Liver (tissue), 9 donors: ENCODE measurements around the gene HYKK. TPM values are rescaled to one million over a fixed set of nuclear protein-coding genes. Genes with fewer than 3 reads are reported as not detected.

Experiments used
- DNase-seq: peaks from one replicate; pipeline ENCODE4 v3.0.0-alpha.2; 2017; ENCODE audit warnings: low spot score
- H3K27ac ChIP-seq, 2 donors: one replicate each; pipeline ENCODE4 v1.7.0; 2013; ENCODE audit warnings: inconsistent platforms in 2 of 2, low read length in 2 of 2, control low read depth in 1 of 2, low read depth in 1 of 2, mild to moderate bottlenecking in 1 of 2
- H3K27me3 ChIP-seq, 4 donors: one replicate each; pipeline versions ENCODE4 v1.6.1 to v1.7.0; 2013; ENCODE audit warnings: low read length in 3 of 4, inconsistent platforms in 1 of 4, mild to moderate bottlenecking in 1 of 4, moderate library complexity in 1 of 4; ENCODE audit not compliant: control insufficient read depth in 4 of 4, insufficient read depth in 4 of 4
- H3K36me3 ChIP-seq, 4 donors: one replicate each; pipeline versions ENCODE4 v1.6.1 to v1.7.0; 2013; ENCODE audit warnings: low read length in 3 of 4, mild to moderate bottlenecking in 3 of 4, low read depth in 1 of 4, moderate library complexity in 1 of 4; ENCODE audit not compliant: control insufficient read depth in 4 of 4, insufficient read depth in 3 of 4
- H3K4me1 ChIP-seq, 4 donors: one replicate each; pipeline versions ENCODE4 v1.6.1 to v1.7.0; 2013; ENCODE audit warnings: low read length in 3 of 4, mild to moderate bottlenecking in 3 of 4, moderate library complexity in 1 of 4; ENCODE audit not compliant: control insufficient read depth in 4 of 4, insufficient read depth in 4 of 4
- H3K4me3 ChIP-seq, 3 donors: one replicate each; pipeline versions ENCODE4 v1.6.1 to v1.7.0; 2013; ENCODE audit warnings: low read length in 3 of 3, control low read depth in 1 of 3, low read depth in 1 of 3, mild to moderate bottlenecking in 1 of 3
- H3K9ac ChIP-seq, 2 donors: one replicate each; pipeline ENCODE4 v1.7.0; 2013; ENCODE audit warnings: low read length in 2 of 2, mild to moderate bottlenecking in 2 of 2, moderate library complexity in 2 of 2, control low read depth in 1 of 2, low read depth in 1 of 2
- H3K9me3 ChIP-seq, 4 donors: one replicate each; pipeline versions ENCODE4 v1.6.1 to v1.7.0; 2013; ENCODE audit warnings: low read length in 3 of 4; ENCODE audit not compliant: control insufficient read depth in 4 of 4
- EGR1 ChIP-seq, 2 donors: IDR thresholded peaks; 2 replicates each; pipeline ENCODE4 v1.6.1; 2016 to 2018; ENCODE audit warnings: antibody characterized with exemption in 2 of 2, low read depth in 2 of 2
- FOXA1 ChIP-seq: IDR thresholded peaks from 2 replicates; pipeline ENCODE4 v1.6.1; 2016; ENCODE audit warnings: antibody characterized with exemption
- FOXA2 ChIP-seq: IDR thresholded peaks from 2 replicates; pipeline ENCODE4 v1.6.1; 2016; ENCODE audit warnings: antibody characterized with exemption
- GABPA ChIP-seq, 2 donors: IDR thresholded peaks in 1 of 2; conservative IDR thresholded peaks in 1 of 2; 2 replicates each; pipeline ENCODE4 v1.6.1; 2016; ENCODE audit warnings: antibody characterized with exemption in 2 of 2, mild to moderate bottlenecking in 1 of 2, moderate library complexity in 1 of 2
- HNF4A ChIP-seq, 2 donors: conservative IDR thresholded peaks; 2 replicates each; pipeline ENCODE4 v1.6.1; 2016; ENCODE audit warnings: antibody characterized with exemption in 2 of 2, mild to moderate bottlenecking in 2 of 2
- HNF4G ChIP-seq: IDR thresholded peaks from 2 replicates; pipeline ENCODE4 v1.6.1; 2016; ENCODE audit warnings: antibody characterized with exemption
- JUND ChIP-seq, 2 donors: IDR thresholded peaks; 2 replicates each; pipeline ENCODE4 v1.6.1; 2016; ENCODE audit warnings: antibody characterized with exemption in 2 of 2
- NR2F2 ChIP-seq: IDR thresholded peaks from 2 replicates; pipeline ENCODE4 v1.6.1; 2016; ENCODE audit warnings: antibody characterized with exemption
- RAD21 ChIP-seq, 2 donors: IDR thresholded peaks; 2 replicates each; pipeline ENCODE4 v1.6.1; 2016; ENCODE audit warnings: antibody characterized with exemption in 2 of 2, mild to moderate bottlenecking in 2 of 2
- RXRA ChIP-seq, 2 donors: IDR thresholded peaks; 2 replicates each; pipeline ENCODE4 v1.6.1; 2017 to 2018; ENCODE audit warnings: antibody characterized with exemption in 2 of 2, mild to moderate bottlenecking in 1 of 2
- SP1 ChIP-seq: IDR thresholded peaks from 2 replicates; pipeline ENCODE4 v1.6.1; 2018; ENCODE audit warnings: antibody characterized with exemption, mild to moderate bottlenecking
- TAF1 ChIP-seq: conservative IDR thresholded peaks from 2 replicates; pipeline ENCODE4 v1.6.1; 2016; ENCODE audit warnings: antibody characterized with exemption, mild to moderate bottlenecking
- YY1 ChIP-seq: IDR thresholded peaks from 2 replicates; pipeline ENCODE4 v1.6.1; 2016; ENCODE audit warnings: antibody characterized with exemption, mild to moderate bottlenecking
- WGBS: extraction: QIAGEN DNeasy Blood & Tissue Kit; methylation state at CpG from one replicate; pipeline ENCODE4 v1.1.7; 2013; 5-methylcytosine and 5-hydroxymethylcytosine counted together
- polyA plus RNA-seq, 2 donors: library from polyadenylated mRNA; stranded (reverse) in 1 of 2; unstranded in 1 of 2; fragments of 200-250 nt in 1 of 2; fragments of >200 nt in 1 of 2; fragmentation: Nextera tagmentation in 1 of 2; extraction: Ambion mirVana in 1 of 2; gene quantifications; one replicate each; pipeline versions ENCODE4 v1.2.1 to v1.2.3, GENCODE V29; 2013 to 2015
- total RNA-seq, 2 donors: library from RNA; depleted of rRNA; stranded (reverse); fragments of >200 nt; gene quantifications; one replicate each; pipeline ENCODE4 v1.2.3, GENCODE V29; 2014
- TF ChIP-seq, protein P1 (sequence below): IDR thresholded peaks from 2 replicates; pipeline ENCODE4 v1.6.1; 2016; ENCODE audit warnings: antibody characterized with exemption
- TF ChIP-seq, protein P2 (sequence below): fragments of 150-350 bp; IDR thresholded peaks from 2 replicates; pipeline ENCODE4 v1.5.1; 2017; ENCODE audit warnings: improper control_type of control experiment, low read depth, low read length; ENCODE audit not compliant: missing input control
- TF ChIP-seq, protein P3 (sequence below): IDR thresholded peaks from 2 replicates; pipeline ENCODE4 v1.6.1; 2016; ENCODE audit warnings: antibody characterized with exemption, mild to moderate bottlenecking
- TF ChIP-seq, protein P4 (sequence below): IDR thresholded peaks from 2 replicates; pipeline ENCODE4 v1.6.1; 2016; ENCODE audit warnings: antibody characterized with exemption
- TF ChIP-seq, protein P5 (sequence below): IDR thresholded peaks from 2 replicates; pipeline ENCODE4 v1.6.1; 2016; ENCODE audit warnings: antibody characterized with exemption
- donor health status: healthy.
- donor health status: healthy.
- donor health status: healthy.
- donor health status: healthy.
- donor health status: healthy.

Gene HYKK
- total and polyA plus RNA-seq, 4 donors = 1.7 to 7.7 (median 2.2) TPM

DNA sequence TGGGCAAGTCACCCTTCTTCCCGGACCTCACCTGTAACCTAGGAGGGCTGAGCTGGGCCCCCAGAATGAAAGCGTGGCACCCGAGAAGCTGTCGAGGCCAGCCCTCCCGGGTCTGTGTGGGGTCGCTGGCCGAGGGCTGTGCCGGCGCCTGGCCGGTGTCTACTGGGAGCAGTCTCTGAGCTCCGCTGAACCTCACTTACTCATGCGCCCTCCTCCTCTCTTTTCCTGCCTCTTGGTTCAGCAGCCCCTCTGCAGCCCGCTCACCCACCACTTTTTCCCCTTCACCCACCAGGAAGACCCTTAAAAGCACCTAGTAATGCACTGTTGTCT, 419 bp downstream of the HYKK start:
- Histone ChIP-seq H3K4me1 (peaks cover 2 to 14% (median 6%) of the 10 kb centered on the region in 4 donors), H3K27me3 (no peaks in the 10 kb centered on the region), H3K27ac (peak overlapping the region in 1 of 2 donors; percentile 43), H3K36me3 (no peaks in the 10 kb centered on the region), H3K9ac (peak overlapping the region; percentile 48 to 53), H3K9me3 (no peaks in the 10 kb centered on the region), H3K4me3 (peak overlapping the region; percentile 67 to 90 (median 87))
- under 1% methylated on average over 13 of the region's 13 CpGs for WGBS
- no peak for TF ChIP-seq HNF4A (conservative IDR thresholded peaks at IDR 0.05)
- no peak for TF ChIP-seq NR2F2
- TF ChIP-seq GABPA (IDR thresholded peaks at IDR 0.05 in 1 of 2, conservative IDR thresholded peaks at IDR 0.05 in 1 of 2) = no peak
- TF ChIP-seq SP1 = no peak
- TF ChIP-seq TAF1 = no peak
- TF ChIP-seq, protein P1, sequence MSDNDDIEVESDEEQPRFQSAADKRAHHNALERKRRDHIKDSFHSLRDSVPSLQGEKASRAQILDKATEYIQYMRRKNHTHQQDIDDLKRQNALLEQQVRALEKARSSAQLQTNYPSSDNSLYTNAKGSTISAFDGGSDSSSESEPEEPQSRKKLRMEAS = no peak
- TF ChIP-seq HNF4G = no peak
- TF ChIP-seq, protein P2, sequence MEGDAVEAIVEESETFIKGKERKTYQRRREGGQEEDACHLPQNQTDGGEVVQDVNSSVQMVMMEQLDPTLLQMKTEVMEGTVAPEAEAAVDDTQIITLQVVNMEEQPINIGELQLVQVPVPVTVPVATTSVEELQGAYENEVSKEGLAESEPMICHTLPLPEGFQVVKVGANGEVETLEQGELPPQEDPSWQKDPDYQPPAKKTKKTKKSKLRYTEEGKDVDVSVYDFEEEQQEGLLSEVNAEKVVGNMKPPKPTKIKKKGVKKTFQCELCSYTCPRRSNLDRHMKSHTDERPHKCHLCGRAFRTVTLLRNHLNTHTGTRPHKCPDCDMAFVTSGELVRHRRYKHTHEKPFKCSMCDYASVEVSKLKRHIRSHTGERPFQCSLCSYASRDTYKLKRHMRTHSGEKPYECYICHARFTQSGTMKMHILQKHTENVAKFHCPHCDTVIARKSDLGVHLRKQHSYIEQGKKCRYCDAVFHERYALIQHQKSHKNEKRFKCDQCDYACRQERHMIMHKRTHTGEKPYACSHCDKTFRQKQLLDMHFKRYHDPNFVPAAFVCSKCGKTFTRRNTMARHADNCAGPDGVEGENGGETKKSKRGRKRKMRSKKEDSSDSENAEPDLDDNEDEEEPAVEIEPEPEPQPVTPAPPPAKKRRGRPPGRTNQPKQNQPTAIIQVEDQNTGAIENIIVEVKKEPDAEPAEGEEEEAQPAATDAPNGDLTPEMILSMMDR = no peak
- no peak for TF ChIP-seq RAD21 (IDR thresholded peaks at IDR 0.05)
- no peak for TF ChIP-seq JUND (IDR thresholded peaks at IDR 0.05)
- TF ChIP-seq, protein P3, sequence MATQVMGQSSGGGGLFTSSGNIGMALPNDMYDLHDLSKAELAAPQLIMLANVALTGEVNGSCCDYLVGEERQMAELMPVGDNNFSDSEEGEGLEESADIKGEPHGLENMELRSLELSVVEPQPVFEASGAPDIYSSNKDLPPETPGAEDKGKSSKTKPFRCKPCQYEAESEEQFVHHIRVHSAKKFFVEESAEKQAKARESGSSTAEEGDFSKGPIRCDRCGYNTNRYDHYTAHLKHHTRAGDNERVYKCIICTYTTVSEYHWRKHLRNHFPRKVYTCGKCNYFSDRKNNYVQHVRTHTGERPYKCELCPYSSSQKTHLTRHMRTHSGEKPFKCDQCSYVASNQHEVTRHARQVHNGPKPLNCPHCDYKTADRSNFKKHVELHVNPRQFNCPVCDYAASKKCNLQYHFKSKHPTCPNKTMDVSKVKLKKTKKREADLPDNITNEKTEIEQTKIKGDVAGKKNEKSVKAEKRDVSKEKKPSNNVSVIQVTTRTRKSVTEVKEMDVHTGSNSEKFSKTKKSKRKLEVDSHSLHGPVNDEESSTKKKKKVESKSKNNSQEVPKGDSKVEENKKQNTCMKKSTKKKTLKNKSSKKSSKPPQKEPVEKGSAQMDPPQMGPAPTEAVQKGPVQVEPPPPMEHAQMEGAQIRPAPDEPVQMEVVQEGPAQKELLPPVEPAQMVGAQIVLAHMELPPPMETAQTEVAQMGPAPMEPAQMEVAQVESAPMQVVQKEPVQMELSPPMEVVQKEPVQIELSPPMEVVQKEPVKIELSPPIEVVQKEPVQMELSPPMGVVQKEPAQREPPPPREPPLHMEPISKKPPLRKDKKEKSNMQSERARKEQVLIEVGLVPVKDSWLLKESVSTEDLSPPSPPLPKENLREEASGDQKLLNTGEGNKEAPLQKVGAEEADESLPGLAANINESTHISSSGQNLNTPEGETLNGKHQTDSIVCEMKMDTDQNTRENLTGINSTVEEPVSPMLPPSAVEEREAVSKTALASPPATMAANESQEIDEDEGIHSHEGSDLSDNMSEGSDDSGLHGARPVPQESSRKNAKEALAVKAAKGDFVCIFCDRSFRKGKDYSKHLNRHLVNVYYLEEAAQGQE = no peak
- no peak for TF ChIP-seq FOXA2
- no peak for TF ChIP-seq FOXA1
- no peak for TF ChIP-seq YY1
- TF ChIP-seq, protein P4, sequence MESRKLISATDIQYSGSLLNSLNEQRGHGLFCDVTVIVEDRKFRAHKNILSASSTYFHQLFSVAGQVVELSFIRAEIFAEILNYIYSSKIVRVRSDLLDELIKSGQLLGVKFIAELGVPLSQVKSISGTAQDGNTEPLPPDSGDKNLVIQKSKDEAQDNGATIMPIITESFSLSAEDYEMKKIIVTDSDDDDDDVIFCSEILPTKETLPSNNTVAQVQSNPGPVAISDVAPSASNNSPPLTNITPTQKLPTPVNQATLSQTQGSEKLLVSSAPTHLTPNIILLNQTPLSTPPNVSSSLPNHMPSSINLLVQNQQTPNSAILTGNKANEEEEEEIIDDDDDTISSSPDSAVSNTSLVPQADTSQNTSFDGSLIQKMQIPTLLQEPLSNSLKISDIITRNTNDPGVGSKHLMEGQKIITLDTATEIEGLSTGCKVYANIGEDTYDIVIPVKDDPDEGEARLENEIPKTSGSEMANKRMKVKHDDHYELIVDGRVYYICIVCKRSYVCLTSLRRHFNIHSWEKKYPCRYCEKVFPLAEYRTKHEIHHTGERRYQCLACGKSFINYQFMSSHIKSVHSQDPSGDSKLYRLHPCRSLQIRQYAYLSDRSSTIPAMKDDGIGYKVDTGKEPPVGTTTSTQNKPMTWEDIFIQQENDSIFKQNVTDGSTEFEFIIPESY = no peak
- TF ChIP-seq, protein P5, sequence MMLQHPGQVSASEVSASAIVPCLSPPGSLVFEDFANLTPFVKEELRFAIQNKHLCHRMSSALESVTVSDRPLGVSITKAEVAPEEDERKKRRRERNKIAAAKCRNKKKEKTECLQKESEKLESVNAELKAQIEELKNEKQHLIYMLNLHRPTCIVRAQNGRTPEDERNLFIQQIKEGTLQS = no peak
- TF ChIP-seq RXRA (IDR thresholded peaks at IDR 0.05) = no peak
- no peak for TF ChIP-seq EGR1 (IDR thresholded peaks at IDR 0.05; ENCODE audit: low read depth in 2 of 2)
- DNase-seq = no peak

DNA sequence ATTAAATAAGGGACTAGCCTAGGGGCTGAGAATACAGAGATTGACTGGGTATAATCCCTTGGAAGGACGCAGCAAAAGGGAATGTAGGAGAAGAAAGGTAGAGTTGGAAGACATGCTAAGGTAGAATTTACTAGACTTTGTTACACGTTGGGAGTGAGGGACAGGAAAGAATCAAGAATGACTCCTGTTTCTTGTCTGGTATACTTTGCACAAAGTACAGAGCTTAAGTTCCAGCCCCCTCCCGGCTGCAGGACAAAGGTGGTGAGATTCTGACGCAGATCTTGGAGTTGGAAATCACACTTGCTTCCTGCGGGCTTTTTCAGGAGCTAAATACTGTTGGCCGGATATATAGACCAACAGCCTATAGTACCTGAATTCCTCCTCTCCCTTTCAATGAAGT, 895 bp downstream of the HYKK start:
- Histone ChIP-seq H3K27me3 (no peaks in the 10 kb centered on the region), H3K4me3 (peak overlapping the region; percentile 67 to 90 (median 87)), H3K9me3 (no peaks in the 10 kb centered on the region), H3K36me3 (no peaks in the 10 kb centered on the region), H3K27ac (no peak overlapping the region), H3K4me1 (peaks cover 2 to 14% (median 6%) of the 10 kb centered on the region in 4 donors), H3K9ac (peak overlapping the region in 1 of 2 donors; percentile 48)
- WGBS = 40% methylated on average over 6 of the region's 6 CpGs
- no peak for DNase-seq
- no peak for TF ChIP-seq RAD21 (IDR thresholded peaks at IDR 0.05)
- no peak for TF ChIP-seq HNF4G
- TF ChIP-seq FOXA2 = no peak
- TF ChIP-seq, protein P2 = no peak
- TF ChIP-seq, protein P5 = no peak
- TF ChIP-seq FOXA1 = no peak
- TF ChIP-seq TAF1 = no peak
- no peak for TF ChIP-seq EGR1 (IDR thresholded peaks at IDR 0.05; ENCODE audit: low read depth in 2 of 2)
- no peak for TF ChIP-seq HNF4A (conservative IDR thresholded peaks at IDR 0.05)
- no peak for TF ChIP-seq YY1
- TF ChIP-seq, protein P3 = no peak
- TF ChIP-seq RXRA (IDR thresholded peaks at IDR 0.05) = no peak
